HPDE6-E6E7 (cell line): ENCODE measurements around the gene CPEB3.
"Not testable (repeated sequence)": the region's sequence is repeated elsewhere in the genome, so short reads cannot be mapped to it uniquely, and the experiment has no call there.

Source experiments
- DNase-seq: peaks from one replicate; pipeline ENCODE4 v3.0.0; 2011; ENCODE audit warnings: missing footprints; ENCODE audit errors: extremely low spot score

Gene CPEB3

DNA sequence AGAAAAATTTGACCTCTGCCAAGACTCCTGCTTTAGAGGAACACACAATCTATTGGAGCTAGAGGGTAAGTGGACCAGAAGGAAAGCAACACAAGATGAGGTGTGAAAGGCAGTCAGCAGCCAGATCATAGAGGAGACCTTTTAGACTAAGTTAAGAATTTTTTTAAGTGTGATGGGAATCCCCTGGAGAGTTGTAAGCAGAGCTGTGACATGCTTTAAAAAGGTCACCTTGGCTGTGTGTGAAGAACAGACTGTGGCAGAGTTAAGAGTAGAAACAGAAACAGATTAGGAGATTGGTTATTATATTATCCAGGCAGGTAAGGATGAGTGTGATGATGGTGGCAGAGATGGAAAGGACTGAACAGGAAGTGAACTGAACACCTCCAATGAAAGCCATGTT is 23.5 kb downstream of the CPEB3 start:
- no peak for DNase-seq

DNA sequence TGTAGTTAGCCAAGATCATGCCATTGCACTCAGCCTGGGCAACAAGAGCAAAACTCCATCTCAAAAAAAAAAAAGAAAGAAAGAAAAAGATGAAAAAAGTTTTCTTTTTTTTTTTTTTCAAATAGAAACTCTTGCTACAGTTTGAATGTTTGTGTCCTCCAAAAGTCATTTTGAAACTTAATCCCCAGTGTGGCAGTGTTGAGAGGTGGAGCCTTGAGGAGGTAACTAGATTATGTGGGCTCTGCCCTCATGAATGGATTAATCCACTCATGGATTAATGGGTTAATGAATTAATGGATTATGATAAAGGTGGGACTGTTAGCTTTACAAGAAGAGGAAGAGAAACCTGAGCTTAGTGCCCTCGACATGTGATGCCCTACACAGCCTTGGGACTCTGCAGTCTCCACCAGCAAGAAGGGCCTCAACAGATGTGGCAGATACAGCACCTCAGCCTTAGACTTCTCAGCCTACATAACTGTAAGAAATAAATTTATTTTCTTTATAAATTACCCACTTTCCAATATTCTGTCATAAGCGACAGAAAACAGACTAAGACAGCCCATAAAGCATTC is 25.1 kb downstream of the CPEB3 start:
- DNase-seq, result no peak

DNA sequence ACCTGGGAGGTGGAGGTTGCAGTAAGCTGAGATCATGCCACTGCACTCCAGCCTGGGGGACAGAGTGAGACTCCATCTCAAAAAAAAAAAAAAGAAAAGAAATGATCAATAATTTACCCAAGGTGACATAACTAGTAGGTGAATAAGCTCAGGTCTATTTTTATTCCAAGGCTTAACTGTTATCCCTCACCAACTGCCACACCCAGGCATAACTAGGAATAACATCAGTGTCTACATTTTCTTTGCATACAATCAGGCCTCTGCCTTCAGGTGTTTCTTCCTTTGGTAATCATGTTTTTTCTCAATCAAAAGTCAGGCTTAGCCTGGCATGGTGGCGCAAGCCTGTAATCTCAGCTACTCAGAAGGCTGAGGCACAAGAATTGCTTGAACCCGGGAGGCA is 26.6 kb downstream of the CPEB3 start:
- peak; percentile 6 for DNase-seq

DNA sequence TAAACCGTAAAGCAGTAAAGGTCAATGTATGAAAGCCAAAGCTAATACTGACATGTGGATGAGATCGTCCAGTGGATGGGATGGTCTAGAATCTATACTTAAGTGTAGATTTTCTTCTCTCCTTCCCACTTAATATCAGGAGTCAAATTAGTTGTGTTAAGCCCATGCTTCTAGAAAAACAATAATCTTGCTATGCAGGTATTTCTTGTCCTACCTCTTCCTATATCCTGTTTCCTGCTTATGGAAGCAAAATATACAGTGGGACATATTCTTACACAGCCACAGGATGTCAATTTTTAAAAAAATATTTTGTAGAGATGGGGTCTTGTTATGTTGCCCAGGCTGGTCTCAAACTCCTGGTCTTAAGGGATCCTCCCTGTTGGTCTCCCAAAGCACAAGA is 27.5 kb downstream of the CPEB3 start:
- no peak for DNase-seq

DNA sequence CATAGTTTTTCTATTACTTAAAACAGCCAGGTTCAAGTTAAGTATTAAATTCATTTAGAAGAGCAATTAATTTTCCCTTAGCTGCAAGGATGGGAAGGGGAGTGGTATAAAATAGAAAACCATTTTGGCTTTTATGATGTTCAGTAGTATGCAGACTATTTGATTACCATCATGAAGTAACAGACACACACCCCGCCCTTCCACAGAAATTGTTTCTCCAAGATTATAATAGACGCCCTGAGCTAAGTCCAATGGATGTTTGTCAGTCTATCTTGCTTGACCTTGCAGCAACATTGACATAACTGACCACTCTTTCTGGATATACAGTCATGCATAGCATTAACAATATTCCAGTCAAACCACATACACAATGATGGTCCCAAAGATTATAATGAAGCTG is 42.3 kb downstream of the CPEB3 start:
- no peak for DNase-seq

DNA sequence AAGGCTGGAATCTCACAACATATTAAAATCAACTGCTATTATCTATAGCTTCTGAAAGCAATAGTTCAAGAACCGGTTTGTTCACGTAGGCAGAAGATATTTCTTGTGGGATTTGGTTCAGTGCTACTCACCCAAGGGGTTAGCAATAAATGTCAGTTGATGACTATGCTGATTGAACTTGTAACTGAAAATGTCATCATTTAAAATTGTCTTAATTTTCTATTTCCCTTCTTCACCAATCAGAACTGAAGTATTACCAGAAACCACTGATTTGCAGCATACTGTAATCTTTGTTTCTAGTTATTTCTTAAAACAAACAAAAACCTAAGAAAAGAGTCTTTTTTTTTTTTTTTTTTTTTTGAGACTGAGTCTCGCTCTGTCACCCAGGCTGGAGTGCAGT is 46.1 kb downstream of the CPEB3 start:
- no peak for DNase-seq

DNA sequence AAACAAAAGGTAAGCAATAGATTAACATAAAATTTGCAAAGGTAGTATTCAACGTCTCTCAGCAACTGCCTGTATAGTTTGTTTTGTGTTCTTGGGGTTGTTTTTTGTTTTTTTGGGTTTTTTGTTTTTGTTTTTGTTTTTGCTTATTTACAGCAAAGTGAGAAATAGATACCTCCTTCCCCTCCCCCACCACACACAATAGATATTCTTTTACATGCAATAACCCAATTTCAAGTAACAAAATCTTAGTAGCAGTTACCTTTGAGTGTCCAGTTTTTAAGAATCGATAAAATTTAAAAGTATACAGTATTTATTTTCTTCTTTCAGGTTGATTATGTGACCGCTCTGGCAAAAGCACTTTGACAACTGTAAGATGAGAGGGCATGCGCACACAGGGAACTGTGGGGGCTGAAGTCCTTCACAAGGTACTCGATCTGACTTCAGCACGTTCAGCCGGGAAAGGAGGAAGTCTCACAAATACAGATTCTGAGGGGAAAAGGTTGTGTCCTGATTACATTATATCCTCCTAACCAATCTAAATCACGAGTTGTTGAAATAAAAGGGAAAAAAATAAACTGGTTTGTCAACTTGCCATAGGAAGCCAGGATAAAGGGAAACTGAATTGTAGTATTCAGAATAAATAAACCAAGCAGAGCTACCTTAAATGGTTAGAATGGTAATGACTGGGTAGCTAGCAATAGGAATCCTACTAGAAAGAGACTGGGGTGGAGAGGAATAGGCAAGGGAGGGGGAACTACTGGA is 47.8 kb downstream of the CPEB3 start:
- peak; percentile 60 for DNase-seq

DNA sequence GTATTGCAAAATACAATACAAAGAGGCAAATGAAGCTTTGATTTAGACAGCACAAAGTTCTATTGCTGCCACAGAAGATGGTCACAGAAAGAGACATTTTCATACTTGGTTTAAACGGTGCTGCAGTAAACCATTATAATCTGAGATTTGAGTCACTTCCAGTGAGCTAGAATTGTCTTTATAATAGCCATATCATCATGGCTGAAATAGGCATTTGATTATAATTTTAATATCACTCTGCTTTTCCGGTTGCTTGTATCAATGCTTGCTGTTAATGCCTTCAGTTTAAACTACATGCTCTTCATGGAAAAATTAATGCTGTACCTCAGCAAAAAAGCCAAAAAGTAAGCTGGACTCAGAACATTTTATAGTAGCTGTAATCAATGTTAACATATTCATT is 48.5 kb downstream of the CPEB3 start:
- no peak for DNase-seq

DNA sequence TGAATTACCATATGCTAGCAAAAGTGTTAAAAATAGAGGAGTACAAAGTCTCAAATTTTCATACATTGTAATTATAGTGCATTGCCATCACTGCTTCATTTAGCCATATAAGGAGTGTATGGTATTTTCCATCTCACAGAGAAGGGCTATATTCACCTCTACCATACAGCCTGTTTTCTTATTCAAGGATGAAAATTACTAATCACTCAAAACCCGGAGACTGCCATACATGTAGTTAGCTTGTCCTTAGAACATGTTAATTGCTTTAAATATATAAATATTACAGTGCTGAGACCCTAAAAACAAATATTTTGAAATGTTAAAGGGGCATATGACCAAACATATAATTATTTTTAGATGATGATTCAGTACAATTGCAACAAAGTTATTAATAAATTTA is 49.4 kb downstream of the CPEB3 start:
- DNase-seq, result no peak

DNA sequence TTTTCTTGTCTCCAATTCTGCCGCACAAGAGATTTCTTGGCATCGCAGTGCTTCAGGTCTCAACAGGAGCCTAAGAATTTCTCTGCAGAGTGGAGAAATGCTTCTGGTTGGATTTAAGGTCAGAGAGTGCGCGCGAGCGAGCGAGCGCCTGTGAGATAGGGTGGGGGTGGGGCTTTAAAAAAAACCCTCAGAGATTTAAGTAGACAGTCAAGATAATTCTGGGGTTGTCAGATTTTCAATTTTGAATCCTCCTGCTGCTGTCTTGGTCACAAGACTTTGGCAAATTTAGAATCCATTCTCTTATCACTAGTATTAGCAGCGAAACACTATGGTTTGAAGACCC is 49.7 kb downstream of the CPEB3 start:
- no peak for DNase-seq

DNA sequence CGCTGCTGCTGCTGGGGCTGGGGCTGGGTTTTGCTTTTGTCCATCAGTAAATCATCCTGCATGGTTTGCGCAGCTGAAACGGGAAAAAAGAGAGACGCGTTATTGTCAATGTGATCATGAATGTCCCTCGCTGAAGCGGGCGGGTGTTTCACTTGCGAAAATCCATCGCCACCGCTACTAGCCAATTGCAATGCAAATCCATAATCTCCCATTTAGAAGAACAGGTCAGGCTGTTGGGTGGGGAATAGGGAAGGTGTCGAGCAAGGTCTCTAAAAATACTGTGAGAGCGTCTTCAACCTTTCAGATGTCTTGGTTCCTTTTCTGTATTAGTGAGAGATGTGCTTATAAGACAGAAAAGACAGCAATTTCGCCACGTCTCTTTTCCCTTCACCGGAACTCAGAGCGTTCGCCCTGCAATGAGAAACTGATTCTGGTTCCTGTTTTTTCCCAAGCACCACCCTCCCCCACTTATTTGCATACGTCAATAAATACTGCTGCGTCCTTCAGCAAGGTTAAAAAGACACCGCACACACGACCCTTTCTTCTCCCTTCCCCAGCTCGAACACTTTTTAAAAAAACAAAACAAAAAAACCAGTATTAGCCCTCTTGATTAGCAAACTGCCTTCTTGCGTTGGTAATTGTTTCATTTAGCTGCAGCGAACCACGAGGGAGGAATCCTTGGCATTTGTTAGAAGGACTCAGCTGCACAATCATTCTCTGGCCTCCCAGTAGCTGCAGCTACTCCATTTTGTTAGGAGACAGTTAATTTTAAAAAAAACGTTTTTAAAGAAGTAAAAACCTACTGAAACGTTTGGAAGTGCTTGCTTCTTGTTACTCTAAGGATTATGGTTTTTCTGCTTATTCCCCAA is 50.4 kb downstream of the CPEB3 start:
- DNase-seq, result peak; percentile 53

DNA sequence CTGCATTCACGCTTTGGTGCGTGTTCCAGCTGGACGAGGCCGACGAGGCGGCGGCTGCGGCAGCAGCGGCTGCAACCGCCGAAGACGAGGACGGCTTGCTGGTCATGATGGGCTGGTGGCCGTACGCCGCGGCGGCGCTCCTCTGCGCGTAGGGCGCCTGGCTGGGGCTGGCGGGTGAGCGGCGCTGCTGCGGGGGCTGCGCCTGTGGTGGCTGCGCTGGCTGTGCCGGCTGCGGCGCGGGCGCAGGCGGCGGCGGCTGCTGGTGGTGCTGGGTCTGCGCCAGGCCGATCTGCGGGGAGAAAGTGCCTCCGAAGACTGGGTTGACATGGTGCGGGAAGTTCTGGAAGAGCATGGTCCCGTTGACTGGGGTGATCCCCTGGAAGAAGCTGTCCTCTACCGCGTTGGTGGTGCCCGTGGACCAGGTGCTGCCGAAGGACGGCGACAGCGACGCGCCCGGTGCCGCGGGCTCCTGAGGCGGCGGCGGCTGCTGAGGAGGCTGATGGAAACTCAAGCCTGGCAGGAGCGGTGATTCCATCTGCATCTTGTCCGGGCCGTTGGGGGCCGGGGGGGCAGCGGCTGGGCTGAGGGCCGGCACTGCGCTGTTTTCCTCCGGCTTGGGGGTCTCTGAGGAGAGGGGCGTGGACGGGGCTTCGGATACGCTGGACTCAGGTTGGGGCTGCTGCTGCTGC is 51.1 kb downstream of the CPEB3 start:
- no peak for DNase-seq

DNA sequence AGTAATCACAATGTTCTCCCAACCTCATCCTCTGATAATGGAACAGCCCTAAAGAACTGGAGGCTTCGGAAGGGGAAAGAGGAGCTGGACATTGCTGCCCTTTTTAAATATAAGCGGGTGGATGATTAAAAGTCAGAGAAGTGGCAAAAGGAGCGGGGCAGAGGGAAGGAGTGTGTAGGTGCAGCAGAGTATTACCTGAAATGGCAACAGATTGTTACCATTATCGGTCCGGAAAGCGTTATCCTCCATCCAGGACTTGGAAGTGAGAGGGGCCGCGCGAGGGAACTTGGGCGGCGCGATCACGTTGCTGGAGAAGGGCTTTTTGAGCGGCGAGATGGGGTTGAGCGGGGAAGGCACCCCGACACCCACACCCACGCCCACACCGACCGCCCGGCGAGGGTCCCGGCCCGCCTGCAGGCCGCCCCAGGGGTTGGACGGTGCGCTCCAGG is 51.7 kb downstream of the CPEB3 start:
- DNase-seq, result no peak

DNA sequence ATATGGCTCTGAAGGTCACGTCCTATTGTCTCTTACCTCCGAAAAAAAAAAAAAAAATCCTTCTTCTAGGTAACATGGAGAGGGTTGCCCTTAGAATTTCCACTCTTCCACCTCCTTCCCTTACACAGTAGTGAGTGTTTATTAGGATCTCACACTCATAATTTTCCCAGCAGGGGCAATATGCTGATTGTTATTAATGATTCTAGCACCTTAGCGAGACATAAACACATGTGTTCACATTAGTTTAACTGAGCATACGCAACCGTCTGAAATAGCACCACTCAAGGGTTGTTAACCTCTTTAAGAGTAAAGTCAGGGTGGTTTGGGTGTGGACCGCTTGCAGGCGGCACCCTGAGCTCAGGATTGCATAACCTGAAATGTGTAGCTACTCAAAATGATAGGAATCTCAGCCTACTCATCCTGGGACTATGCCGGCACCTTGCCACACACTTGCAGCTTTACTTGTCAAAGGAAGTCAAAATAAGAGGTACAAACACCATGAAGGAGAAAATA is 52.2 kb downstream of the CPEB3 start:
- peak; percentile 70 for DNase-seq

DNA sequence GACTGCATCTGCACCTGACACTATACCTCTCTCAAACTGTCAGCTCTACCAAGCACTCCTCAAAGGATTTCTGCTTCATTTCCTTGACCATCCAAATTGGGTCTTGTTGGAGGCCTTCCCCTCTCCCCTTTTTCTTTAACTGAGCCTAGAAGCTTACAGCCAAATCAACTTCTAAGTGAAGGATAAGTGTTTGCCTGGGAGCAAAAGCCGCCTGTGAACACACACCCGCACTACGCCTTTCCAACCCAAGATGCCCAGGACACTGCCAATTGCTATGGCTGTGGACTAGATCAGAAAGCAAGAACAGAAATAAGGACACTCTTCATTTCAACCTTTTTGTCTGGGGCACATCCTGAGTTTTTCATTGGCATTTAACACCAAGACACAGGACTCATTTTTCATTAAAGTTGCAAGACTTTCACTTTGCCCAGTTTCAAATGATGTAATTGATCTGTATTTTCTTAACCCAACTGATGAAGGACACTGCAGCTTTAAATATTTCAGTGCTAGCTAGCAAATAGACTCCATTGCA is 52.8 kb downstream of the CPEB3 start:
- DNase-seq, result no peak

DNA sequence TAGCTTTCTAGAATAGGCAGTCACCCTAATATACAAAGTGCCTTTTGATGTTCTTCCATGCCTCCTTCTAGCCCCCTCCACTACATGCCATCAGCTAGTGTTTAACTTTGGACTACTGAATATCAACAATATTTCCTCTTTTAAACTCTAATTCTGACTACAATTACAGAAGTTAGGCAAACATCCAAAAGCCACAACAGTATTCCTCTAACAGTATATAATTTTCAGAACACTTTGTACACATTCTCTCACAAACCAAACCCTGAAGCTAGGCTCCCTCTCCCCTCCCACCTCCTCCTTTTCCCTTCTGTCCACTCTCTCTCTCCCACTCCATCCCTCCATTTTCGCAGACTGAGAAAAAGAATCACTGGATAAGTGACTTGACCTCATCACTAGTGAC is 59.7 kb downstream of the CPEB3 start:
- DNase-seq, result no peak

DNA sequence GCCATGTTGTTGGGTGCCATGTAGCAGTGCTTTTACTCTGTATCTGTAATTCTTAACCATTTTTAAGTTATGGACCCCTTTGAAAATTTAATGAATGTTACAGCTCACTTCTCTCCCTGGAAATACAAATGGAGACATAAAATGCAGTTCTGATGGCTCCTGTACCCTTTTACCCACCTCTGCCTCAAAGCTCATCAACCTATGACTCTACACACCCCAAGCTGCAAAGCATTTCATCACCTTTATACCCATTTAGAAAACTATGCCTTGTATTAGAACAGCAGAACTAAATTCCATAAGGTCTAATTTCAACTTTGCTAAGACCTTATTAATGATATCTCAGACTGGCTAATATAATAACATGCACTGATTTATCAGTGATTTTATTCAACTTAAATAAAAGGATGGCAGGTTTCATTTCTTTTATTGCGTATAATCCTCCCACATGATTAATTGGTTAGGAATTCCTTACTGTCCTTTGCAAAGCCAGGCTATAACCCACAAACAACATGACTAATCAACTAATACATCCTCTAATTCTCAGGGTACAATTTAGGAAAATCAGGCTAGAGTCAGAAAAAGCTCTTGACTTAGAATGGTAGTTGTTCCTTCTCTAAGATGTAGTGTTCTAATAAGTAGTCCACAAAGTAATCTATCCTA is 68.1 kb downstream of the CPEB3 start:
- peak; percentile 72 for DNase-seq

DNA sequence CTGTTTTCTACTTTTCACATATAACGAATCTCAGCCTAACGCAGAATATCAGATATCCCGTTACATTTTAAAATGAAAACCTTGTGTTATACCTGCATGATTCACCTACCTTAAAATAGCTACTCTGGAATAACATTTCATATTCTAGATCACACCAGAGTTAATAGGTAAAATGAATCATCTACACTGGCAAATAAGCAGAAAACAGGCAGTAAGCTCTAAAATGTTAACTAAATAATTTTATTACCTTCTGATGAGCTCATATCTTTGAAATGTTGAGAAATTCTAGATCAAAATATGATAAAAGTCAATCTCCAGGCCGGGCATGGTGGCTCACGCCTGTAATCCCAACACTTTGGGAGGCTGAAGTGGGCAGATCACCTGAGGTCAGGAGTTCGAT is 71.3 kb downstream of the CPEB3 start:
- no peak for DNase-seq

DNA sequence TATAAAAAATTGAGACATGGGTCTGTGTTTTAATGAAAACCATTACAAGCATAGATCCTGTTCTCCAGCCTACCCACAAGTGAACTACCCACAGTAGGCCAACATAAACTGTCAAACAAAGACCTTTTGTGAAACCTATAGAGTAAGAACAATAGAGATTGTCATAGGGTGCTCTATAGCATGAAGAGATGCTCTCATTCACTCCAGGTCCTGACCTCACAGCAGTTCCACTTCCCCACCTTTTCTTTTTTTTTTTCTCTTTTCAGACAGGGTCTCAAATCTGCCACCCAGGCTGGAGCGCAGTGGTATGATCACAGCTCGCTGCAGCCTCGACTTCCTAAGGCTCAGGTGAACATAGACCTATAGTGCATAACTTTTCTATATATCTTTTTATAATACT is 72.3 kb downstream of the CPEB3 start:
- no peak for DNase-seq

DNA sequence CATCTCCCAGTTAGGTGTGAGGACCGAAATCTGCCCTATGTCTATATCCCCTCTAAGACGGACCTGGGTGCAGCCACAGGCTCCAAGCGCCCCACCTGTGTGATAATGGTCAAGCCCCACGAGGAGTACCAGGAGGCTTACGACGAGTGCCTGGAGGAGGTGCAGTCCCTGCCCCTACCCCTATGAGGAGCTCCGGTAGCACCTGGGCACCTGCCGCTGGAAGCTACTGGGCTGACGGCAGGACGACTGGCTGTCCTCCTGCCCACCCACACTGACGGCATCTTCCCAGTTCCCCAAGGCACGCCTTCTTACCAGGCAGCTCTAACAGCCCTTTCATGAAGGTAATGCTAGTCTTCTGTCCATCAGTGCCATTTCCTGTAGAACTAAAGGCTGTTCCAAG is 74.3 kb downstream of the CPEB3 start:
- DNase-seq, result not testable (repeated sequence)

DNA sequence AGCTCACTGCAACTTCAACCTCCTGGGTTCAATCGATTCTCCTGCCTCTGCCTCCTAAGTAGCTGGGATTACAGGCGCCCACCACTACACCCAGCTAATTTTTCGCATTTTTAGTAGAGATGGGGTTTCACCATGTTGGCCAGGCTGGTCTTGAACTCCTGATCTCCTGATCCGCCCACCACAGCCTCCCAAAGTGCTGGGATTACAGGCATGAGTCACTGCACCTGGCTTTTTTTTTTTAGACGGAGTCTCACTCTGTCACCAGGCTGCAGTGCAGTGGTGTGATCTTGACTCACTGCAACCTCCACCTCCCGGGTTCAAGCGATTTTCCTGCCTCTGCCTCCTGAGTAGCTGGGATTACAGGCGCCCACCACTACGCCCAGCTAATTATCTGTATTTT is 75.7 kb downstream of the CPEB3 start:
- DNase-seq, result not testable (repeated sequence)
